Measurements from ENCODE around the gene VWCE. TPM values are rescaled to one million over a fixed set of nuclear protein-coding genes. Genes with fewer than 3 reads are reported as not detected.

VWCE gene, protein sequence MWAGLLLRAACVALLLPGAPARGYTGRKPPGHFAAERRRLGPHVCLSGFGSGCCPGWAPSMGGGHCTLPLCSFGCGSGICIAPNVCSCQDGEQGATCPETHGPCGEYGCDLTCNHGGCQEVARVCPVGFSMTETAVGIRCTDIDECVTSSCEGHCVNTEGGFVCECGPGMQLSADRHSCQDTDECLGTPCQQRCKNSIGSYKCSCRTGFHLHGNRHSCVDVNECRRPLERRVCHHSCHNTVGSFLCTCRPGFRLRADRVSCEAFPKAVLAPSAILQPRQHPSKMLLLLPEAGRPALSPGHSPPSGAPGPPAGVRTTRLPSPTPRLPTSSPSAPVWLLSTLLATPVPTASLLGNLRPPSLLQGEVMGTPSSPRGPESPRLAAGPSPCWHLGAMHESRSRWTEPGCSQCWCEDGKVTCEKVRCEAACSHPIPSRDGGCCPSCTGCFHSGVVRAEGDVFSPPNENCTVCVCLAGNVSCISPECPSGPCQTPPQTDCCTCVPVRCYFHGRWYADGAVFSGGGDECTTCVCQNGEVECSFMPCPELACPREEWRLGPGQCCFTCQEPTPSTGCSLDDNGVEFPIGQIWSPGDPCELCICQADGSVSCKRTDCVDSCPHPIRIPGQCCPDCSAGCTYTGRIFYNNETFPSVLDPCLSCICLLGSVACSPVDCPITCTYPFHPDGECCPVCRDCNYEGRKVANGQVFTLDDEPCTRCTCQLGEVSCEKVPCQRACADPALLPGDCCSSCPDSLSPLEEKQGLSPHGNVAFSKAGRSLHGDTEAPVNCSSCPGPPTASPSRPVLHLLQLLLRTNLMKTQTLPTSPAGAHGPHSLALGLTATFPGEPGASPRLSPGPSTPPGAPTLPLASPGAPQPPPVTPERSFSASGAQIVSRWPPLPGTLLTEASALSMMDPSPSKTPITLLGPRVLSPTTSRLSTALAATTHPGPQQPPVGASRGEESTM
- total RNA-seq (2021) (0.41 and 1.4 TPM in 2 replicates), Bru-seq, nascent RNA (percentile 20 among the genes with signal in this experiment), BruChase-seq, experiment 1, labeled RNA remaining after a 2-hour chase (percentile 19 among the genes with signal in this experiment), BruChase-seq, experiment 2, labeled RNA remaining after a 6-hour chase (percentile 23 among the genes with signal in this experiment)
- long read RNA-seq, result 0 reads

DNA sequence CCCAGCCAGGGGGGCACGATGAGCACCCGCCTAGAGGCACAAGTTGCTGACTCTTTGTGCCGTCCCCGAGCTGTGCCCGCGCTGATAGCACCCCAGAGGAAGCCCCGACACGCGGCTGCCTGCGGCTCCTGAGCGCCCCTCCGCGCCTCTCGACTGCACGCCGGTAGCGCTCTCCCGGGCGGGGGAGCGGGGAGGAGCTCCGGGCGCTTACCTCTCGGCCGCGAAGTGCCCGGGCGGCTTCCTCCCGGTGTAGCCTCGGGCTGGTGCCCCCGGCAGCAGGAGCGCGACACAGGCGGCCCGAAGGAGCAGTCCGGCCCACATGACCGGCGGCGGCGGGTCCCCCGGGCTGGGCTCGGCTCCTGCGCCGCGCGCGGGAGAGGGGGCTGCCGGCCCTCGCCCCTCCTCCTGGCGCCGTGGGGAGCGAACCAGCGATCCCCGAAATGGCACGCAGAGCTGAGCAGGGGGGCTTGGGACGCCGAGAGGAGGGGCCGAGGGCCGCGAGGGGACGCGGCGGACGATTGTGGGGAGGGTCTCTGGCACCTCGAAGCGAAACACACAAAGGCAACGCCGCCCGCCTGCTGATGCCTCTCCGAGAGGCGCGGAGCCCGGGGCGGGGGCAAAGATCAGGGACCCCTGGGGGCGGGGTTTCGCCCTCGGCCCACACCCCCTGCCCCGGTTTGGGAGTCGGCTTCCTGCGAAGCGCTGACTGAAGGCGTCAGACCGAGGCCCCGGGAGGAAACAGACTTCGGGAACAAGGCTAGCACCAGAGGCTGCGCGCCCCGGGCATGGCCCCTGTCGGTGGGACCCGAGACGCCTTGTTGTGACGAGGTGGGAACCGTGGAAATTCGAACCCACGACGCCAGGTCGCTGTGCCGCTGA, at the start of gene VWCE:
VWCE (minus strand) TSS at position 600 of the 879 bp plus-strand sequence; CDS start at position 321, 279 bp downstream.
- peaks cover 13% of the 10 kb centered on the region; the same call in 1 of the 2 replicates for H3F3A ChIP-seq (ENCODE audit: insufficient read depth, low read depth)
- H3K79me2 ChIP-seq (ENCODE audit: low read depth), result no peaks in the 10 kb centered on the region
- H3K36me3 ChIP-seq (ENCODE audit: low read depth), result no peaks in the 10 kb centered on the region; the same call in 1 of the 2 replicates
- H3K9me3 ChIP-seq (ENCODE audit: insufficient read depth, low read depth), result no peaks in the 10 kb centered on the region
- TF ChIP-seq CTCF (conservative IDR thresholded peaks at IDR 0.05) (no peak), EZH2 (IDR thresholded peaks at IDR 0.05; ENCODE audit: low read depth) (no peak)
- H3K4me3 ChIP-seq, result peak within 1 kb of the TSS; percentile 45
- H3K9me2 ChIP-seq (ENCODE audit: insufficient read depth), result no peaks in the 10 kb centered on the region
- peak within 1 kb of the TSS; percentile 74; the same call in 1 of the 2 replicates for H2AFZ ChIP-seq
- no TSS peak for BruUV-seq (replicated peaks)
- CTCF ChIA-PET, result interaction anchor here (0.8 kb wide), 1 partner anchor 135 kb away, joined by 6 read pairs; the partner anchor contains the start of genes CPSF7 and SDHAF2
- peak within 1 kb of the TSS; percentile 79 for H3K4me2 ChIP-seq
- H3K27me3 ChIP-seq (ENCODE audit: insufficient read depth, low read depth), result peaks cover 14% of the 10 kb centered on the region; the same call in 1 of the 2 replicates
- DNase-seq, result peak in 1 of 2 experiments; percentile 69
- 0 out of 2 replicates have a peak, but pooled peaks cover 4% of the 10 kb centered on the region for H4K20me1 ChIP-seq (ENCODE audit: insufficient read depth)
- POLR2A ChIA-PET (ENCODE audit: unreplicated experiment), result interaction anchor here (0.6 kb wide), 1 partner anchor 14 kb away, joined by 3 read pairs; no protein-coding TSS in a partner anchor
- H3K4me1 ChIP-seq (replicated peaks; ENCODE audit: insufficient read depth), result no peaks in the 10 kb centered on the region
- intact Hi-C loops (cut with micrococcal nuclease; ENCODE audit: unreplicated experiment), result no loop called here
- H3K27ac ChIP-seq, result no peak within 1 kb of the TSS

- DNase-seq, result no peak
- H3K9me2 ChIP-seq (ENCODE audit: insufficient read depth), result no peaks in the 10 kb centered on the region
- no peak overlapping the region for H3K27ac ChIP-seq
- no peaks in the 10 kb centered on the region for H3K27me3 ChIP-seq (ENCODE audit: insufficient read depth, low read depth)
- no peaks in the 10 kb centered on the region for H3K79me2 ChIP-seq (ENCODE audit: low read depth)
- no peaks in the 10 kb centered on the region for H3K4me1 ChIP-seq (replicated peaks; ENCODE audit: insufficient read depth)
- no TSS peak for BruUV-seq (replicated peaks)
- H3F3A ChIP-seq (ENCODE audit: insufficient read depth, low read depth), result no peaks in the 10 kb centered on the region
- no peak overlapping the region for H2AFZ ChIP-seq
- TF ChIP-seq EZH2 (IDR thresholded peaks at IDR 0.05; ENCODE audit: low read depth) (no peak), CTCF (conservative IDR thresholded peaks at IDR 0.05) (no peak)
- intact Hi-C loops (cut with micrococcal nuclease; ENCODE audit: unreplicated experiment), result no loop called here
- no peaks in the 10 kb centered on the region for H3K36me3 ChIP-seq (ENCODE audit: low read depth)
- POLR2A ChIA-PET (ENCODE audit: unreplicated experiment), result no interaction called here
- H4K20me1 ChIP-seq (ENCODE audit: insufficient read depth), result no peaks in the 10 kb centered on the region
- CTCF ChIA-PET, result interaction anchor here (0.6 kb wide), 1 partner anchor 148 kb away, joined by 14 read pairs; no protein-coding TSS in a partner anchor
- no peak overlapping the region for H3K4me2 ChIP-seq
- no peaks in the 10 kb centered on the region for H3K9me3 ChIP-seq (ENCODE audit: insufficient read depth, low read depth)
- no peak overlapping the region for H3K4me3 ChIP-seq
These were observed 49.0 kb upstream of the VWCE start for GRCh38 chr11:61343792-61344745.

Measured in PC-9 (cell line).